ENCODE results near the gene AP4B1. TPM values are rescaled to one million over a fixed set of nuclear protein-coding genes. Genes with fewer than 3 reads are reported as not detected.
A peak's percentile ranks its signal among the peaks of the same experiment; 100 is the strongest.

AP4B1 gene
- total and polyA plus RNA-seq, 9 of the 15 experiments (the other 6 are each of a cell fraction or from before 2014, with no cell fraction given): 15.8 to 36.5 (median 24.6) TPM

- no peak for TF ChIP-seq ZNF592 (IDR thresholded peaks at IDR 0.05)
- TF ChIP-seq ESRRB (CRISPR knock-in tag; IDR thresholded peaks at IDR 0.05; ENCODE audit: borderline replicate concordance): no peak
- TF ChIP-seq ZNF77 (CRISPR knock-in tag; IDR thresholded peaks at IDR 0.05): no peak
- no peak for TF ChIP-seq NR2F6 (CRISPR knock-in tag; IDR thresholded peaks at IDR 0.05)
- no peak for TF ChIP-seq ZNF436 (CRISPR knock-in tag; IDR thresholded peaks at IDR 0.05)
- no peak for TF ChIP-seq ZNF277 (CRISPR knock-in tag; IDR thresholded peaks at IDR 0.05; ENCODE audit: borderline replicate concordance)
- TF ChIP-seq TARDBP (IDR thresholded peaks at IDR 0.05): peak; percentile 92
- TF ChIP-seq SMAD3 (CRISPR knock-in tag; conservative IDR thresholded peaks at IDR 0.05): peak; percentile 58; the same call in 1 of the 2 replicates
- no peak for TF ChIP-seq SMAD2 (IDR thresholded peaks at IDR 0.05; ENCODE audit: low read depth, low read length)
- peak; percentile 70; the same call in 1 of the 2 replicates for TF ChIP-seq ZBTB7A (IDR thresholded peaks at IDR 0.05; ENCODE audit: borderline replicate concordance, control insufficient read depth, low read depth, low read length)
- TF ChIP-seq ZNF76 (CRISPR knock-in tag; IDR thresholded peaks at IDR 0.05; ENCODE audit: borderline replicate concordance): no peak
- TF ChIP-seq CCAR2 (IDR thresholded peaks at IDR 0.05; ENCODE audit: low read depth, low read length): no peak
- TF ChIP-seq MCM2 (IDR thresholded peaks at IDR 0.05; ENCODE audit: low read depth): no peak
- no peak for TF ChIP-seq ZNF347 (CRISPR knock-in tag; IDR thresholded peaks at IDR 0.05; ENCODE audit: low read depth)
- TF ChIP-seq, protein P1, sequence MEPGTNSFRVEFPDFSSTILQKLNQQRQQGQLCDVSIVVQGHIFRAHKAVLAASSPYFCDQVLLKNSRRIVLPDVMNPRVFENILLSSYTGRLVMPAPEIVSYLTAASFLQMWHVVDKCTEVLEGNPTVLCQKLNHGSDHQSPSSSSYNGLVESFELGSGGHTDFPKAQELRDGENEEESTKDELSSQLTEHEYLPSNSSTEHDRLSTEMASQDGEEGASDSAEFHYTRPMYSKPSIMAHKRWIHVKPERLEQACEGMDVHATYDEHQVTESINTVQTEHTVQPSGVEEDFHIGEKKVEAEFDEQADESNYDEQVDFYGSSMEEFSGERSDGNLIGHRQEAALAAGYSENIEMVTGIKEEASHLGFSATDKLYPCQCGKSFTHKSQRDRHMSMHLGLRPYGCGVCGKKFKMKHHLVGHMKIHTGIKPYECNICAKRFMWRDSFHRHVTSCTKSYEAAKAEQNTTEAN (CRISPR knock-in tag; IDR thresholded peaks at IDR 0.05): 0 out of 2 replicates have a peak, but pooled peaks have one; percentile 14
- no peak for TF ChIP-seq STAT5B (CRISPR knock-in tag; IDR thresholded peaks at IDR 0.05)
- no peak for TF ChIP-seq ZNF3 (CRISPR knock-in tag; IDR thresholded peaks at IDR 0.05)
- TF ChIP-seq RFX5 (IDR thresholded peaks at IDR 0.05; ENCODE audit: low read depth, low read length): no peak
- peak; percentile 98 for TF ChIP-seq ELF4 (CRISPR knock-in tag; IDR thresholded peaks at IDR 0.05)
- TF ChIP-seq SIX5 (IDR thresholded peaks at IDR 0.05; ENCODE audit: borderline replicate concordance in 1 of 2, insufficient read depth in 1 of 2, low read depth in 1 of 2, low read length in 2 of 2): peak; percentile 69 to 70; a peak in 3 of 4 replicates
- peak; percentile 87 for TF ChIP-seq PCBP1 (IDR thresholded peaks at IDR 0.05; ENCODE audit: low read depth, low read length, poor library complexity, severe bottlenecking)
- peak; percentile 74; the same call in 1 of the 2 replicates for TF ChIP-seq HDGF (IDR thresholded peaks at IDR 0.05)
- TF ChIP-seq TCFL5 (CRISPR knock-in tag; conservative IDR thresholded peaks at IDR 0.05): no peak
These were observed 24.5 kb upstream of the AP4B1 start, which contains the start of gene HIPK1 (continued) for GRCh38 chr1:113928941-113929749.

Measured in K562 (cell line).